Measurements from ENCODE around the gene PI4KB.

DNA sequence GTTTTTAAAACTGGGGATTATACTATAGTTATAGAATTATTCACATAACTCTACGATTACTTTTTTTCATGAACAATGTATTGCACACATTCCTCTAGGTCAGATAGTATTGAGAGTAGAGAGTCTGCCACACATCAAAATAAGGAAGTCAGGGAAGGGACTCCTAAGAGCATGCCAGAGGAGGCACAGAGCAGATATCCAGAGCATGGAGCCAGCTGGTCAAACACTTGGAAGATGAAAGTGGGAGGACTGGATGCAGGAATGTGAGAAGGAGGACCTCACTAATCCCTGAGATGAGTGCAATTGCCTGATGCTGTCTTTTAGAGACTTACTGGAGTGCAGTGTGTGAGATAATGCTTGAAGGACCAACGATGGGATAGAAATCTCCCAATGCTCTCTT is 29.5 kb upstream of the PI4KB start:
- TF ChIP-seq POLR2A (IDR thresholded peaks at IDR 0.05) = no peak
- no peak for TF ChIP-seq CTCF (IDR thresholded peaks at IDR 0.05)
